IMR-90 (cell line): Measurements from ENCODE around the gene CHORDC1. TPM values are rescaled to one million over a fixed set of nuclear protein-coding genes. Genes with fewer than 3 reads are reported as not detected.

Source experiments
- ATAC-seq: fragments of 200-7000 bp; cut with Tn5 transposase; 2 replicates; pipeline ENCODE4 v1.9.1; 2020; ENCODE audit warnings: low read depth, mild to moderate bottlenecking, moderate library complexity
- BruUV-seq: library from RNA; stranded (reverse); fragments of 400-500 nt; replicated peaks from 2 replicates; lab custom pipeline; 2021; lab: Mats Ljungman, UMichigan
- CTCF ChIA-PET: fragments of 300-600 bp; formaldehyde crosslinking; extraction: SDS; loops from one replicate; lab custom pipeline; 2021; ENCODE audit warnings: antibody characterized with exemption; lab: Yijun Ruan, JAX
- POLR2A ChIA-PET: fragments of 300-600 bp; sonication (Branson Sonifier 250); formaldehyde crosslinking; loops from one replicate; lab custom pipeline; 2022; ENCODE audit warnings: antibody characterized with exemption; ENCODE audit not compliant: unreplicated experiment; lab: Charles Lee
- DNase-seq: peaks from one replicate; pipeline ENCODE4 v3.0.0; 2013
- H2AFZ ChIP-seq: replicated peaks from 2 replicates; pipeline ENCODE3; 2013; ENCODE audit warnings: low read length, mild to moderate bottlenecking; ENCODE audit not compliant: poor library complexity
- H2AK5ac ChIP-seq: 2 replicates; pipeline ENCODE4 v1.6.1; 2013; ENCODE audit warnings: low read depth, low read length, inconsistent platforms
- H2AK9ac ChIP-seq: replicated peaks from 2 replicates; pipeline ENCODE3; 2013; ENCODE audit warnings: mild to moderate bottlenecking, low read depth, low read length, moderate library complexity; ENCODE audit not compliant: poor library complexity
- H2BK120ac ChIP-seq: 2 replicates; pipeline ENCODE4 v1.6.1; 2013; ENCODE audit warnings: low read depth, low read length, inconsistent platforms
- H2BK15ac ChIP-seq: 3 replicates; pipeline ENCODE4 v1.6.1; 2013; ENCODE audit warnings: low read depth, low read length, inconsistent platforms
- H2BK20ac ChIP-seq: 2 replicates; pipeline ENCODE4 v1.6.1; 2013; ENCODE audit warnings: low read depth, mild to moderate bottlenecking, inconsistent platforms, low read length, moderate library complexity
- H2BK5ac ChIP-seq: 2 replicates; pipeline ENCODE4 v1.6.1; 2013; ENCODE audit warnings: mild to moderate bottlenecking, low read depth, low read length, inconsistent platforms; ENCODE audit not compliant: poor library complexity, severe bottlenecking
- H3K14ac ChIP-seq: replicated peaks from 2 replicates; pipeline ENCODE4 v1.6.1; 2013; ENCODE audit warnings: low read depth, low read length, inconsistent platforms
- H3K18ac ChIP-seq: 2 replicates; pipeline ENCODE4 v1.6.1; 2013; ENCODE audit warnings: low read depth, low read length, control low read depth
- H3K23ac ChIP-seq: 2 replicates; pipeline ENCODE4 v1.6.1; 2013; ENCODE audit warnings: low read depth, low read length, inconsistent platforms
- H3K27ac ChIP-seq: 2 replicates; pipeline ENCODE4 v1.5.1; 2013; ENCODE audit warnings: mild to moderate bottlenecking, control low read depth, low read length; ENCODE audit not compliant: insufficient read depth
- H3K27me3 ChIP-seq: 2 replicates; pipeline ENCODE4 v1.6.1; 2013; ENCODE audit warnings: low read length; ENCODE audit not compliant: control insufficient read depth, insufficient read depth
- H3K36me3 ChIP-seq: 2 replicates; pipeline ENCODE4 v1.6.1; 2013; ENCODE audit warnings: low read length, mixed read lengths; ENCODE audit not compliant: control insufficient read depth, insufficient read depth
- H3K4ac ChIP-seq: 2 replicates; pipeline ENCODE4 v1.6.1; 2013; ENCODE audit warnings: low read depth, low read length, inconsistent platforms
- H3K4me1 ChIP-seq: 2 replicates; pipeline ENCODE4 v1.6.1; 2013; ENCODE audit warnings: low read length, mixed read lengths; ENCODE audit not compliant: control insufficient read depth, insufficient read depth
- H3K4me2 ChIP-seq: 2 replicates; pipeline ENCODE4 v1.6.1; 2013; ENCODE audit warnings: low read depth, mild to moderate bottlenecking, control low read depth, low read length, moderate library complexity
- H3K4me3 ChIP-seq: 2 replicates; pipeline ENCODE4 v1.5.1; 2013; ENCODE audit warnings: low read depth, mild to moderate bottlenecking, control low read depth, low read length, moderate library complexity; ENCODE audit not compliant: insufficient read depth
- H3K56ac ChIP-seq: 2 replicates; pipeline ENCODE4 v1.6.1; 2013; ENCODE audit warnings: low read length, inconsistent platforms; ENCODE audit not compliant: insufficient read depth; ENCODE audit errors: extremely low read depth
- H3K79me1 ChIP-seq, 2 experiments: 2 replicates each; pipeline ENCODE4 v1.6.1; 2013; ENCODE audit warnings: low read length in 2 of 2, inconsistent platforms in 1 of 2, low read depth in 1 of 2
- H3K9ac ChIP-seq: 2 replicates; pipeline ENCODE4 v1.6.1; 2013; ENCODE audit warnings: low read depth, low read length, control low read depth
- H3K9me1 ChIP-seq: 2 replicates; pipeline ENCODE4 v1.6.1; 2013; ENCODE audit warnings: low read length, inconsistent platforms; ENCODE audit not compliant: insufficient read depth
- H3K9me3 ChIP-seq: 2 replicates; pipeline ENCODE4 v1.6.1; 2013; ENCODE audit warnings: low read length; ENCODE audit not compliant: control insufficient read depth, insufficient read depth
- H4K20me1 ChIP-seq: 2 replicates; pipeline ENCODE4 v1.6.1; 2013; ENCODE audit warnings: low read length, inconsistent platforms; ENCODE audit not compliant: insufficient read depth
- H4K5ac ChIP-seq: 2 replicates; pipeline ENCODE4 v1.6.1; 2013; ENCODE audit warnings: mild to moderate bottlenecking, low read depth, low read length, control low read depth
- H4K8ac ChIP-seq, 2 experiments: 2 replicates each; pipeline ENCODE4 v1.6.1; 2013; ENCODE audit warnings: low read depth in 2 of 2, low read length in 2 of 2, control low read depth in 1 of 2, inconsistent platforms in 1 of 2
- H4K91ac ChIP-seq: 2 replicates; pipeline ENCODE4 v1.6.1; 2013; ENCODE audit warnings: low read depth, low read length, inconsistent platforms; ENCODE audit not compliant: insufficient read depth
- BHLHE40 ChIP-seq: fragments of 150-350 bp; IDR thresholded peaks from 2 replicates; pipeline ENCODE4 v1.6.1; 2016; ENCODE audit warnings: mild to moderate bottlenecking, low read depth, low read length
- CEBPB ChIP-seq: IDR thresholded peaks from 2 replicates; pipeline ENCODE4 v1.6.1; 2012; ENCODE audit warnings: low read depth, low read length, improper control_type of control experiment
- CHD1 ChIP-seq: IDR thresholded peaks from 2 replicates; pipeline ENCODE4 v1.6.1; 2012; ENCODE audit warnings: low read depth, low read length, improper control_type of control experiment
- ELK1 ChIP-seq: fragments of 150-350 bp; IDR thresholded peaks from 2 replicates; pipeline ENCODE4 v1.6.1; 2016; ENCODE audit warnings: low read depth, mild to moderate bottlenecking, low read length, moderate library complexity, borderline replicate concordance
- FOS ChIP-seq: fragments of 150-350 bp; IDR thresholded peaks from 2 replicates; pipeline ENCODE4 v1.6.1; 2016; ENCODE audit warnings: low read depth, low read length
- MAFK ChIP-seq: IDR thresholded peaks from 2 replicates; pipeline ENCODE4 v1.6.1; 2012; ENCODE audit warnings: low read depth, low read length, improper control_type of control experiment
- MAZ ChIP-seq: IDR thresholded peaks from 2 replicates; pipeline ENCODE4 v1.6.1; 2012; ENCODE audit warnings: low read depth, mild to moderate bottlenecking, low read length, improper control_type of control experiment, moderate library complexity, borderline replicate concordance
- MXI1 ChIP-seq: IDR thresholded peaks from 2 replicates; pipeline ENCODE4 v1.6.1; 2012; ENCODE audit warnings: low read depth, mild to moderate bottlenecking, low read length, moderate library complexity, borderline replicate concordance
- NFE2L2 ChIP-seq: fragments of 150-350 bp; IDR thresholded peaks from 2 replicates; pipeline ENCODE4 v1.6.1; 2016; ENCODE audit warnings: low read depth, mild to moderate bottlenecking, low read length
- POLR2A ChIP-seq: IDR thresholded peaks from 2 replicates; pipeline ENCODE4 v1.6.1; 2012; ENCODE audit warnings: mild to moderate bottlenecking, low read depth, low read length
- RAD21 ChIP-seq: IDR thresholded peaks from 2 replicates; pipeline ENCODE4 v1.6.1; 2012; ENCODE audit warnings: low read length, improper control_type of control experiment
- RCOR1 ChIP-seq: IDR thresholded peaks from 2 replicates; pipeline ENCODE4 v1.6.1; 2012; ENCODE audit warnings: mild to moderate bottlenecking, low read length, improper control_type of control experiment; ENCODE audit not compliant: insufficient replicate concordance
- RFX5 ChIP-seq: IDR thresholded peaks from 2 replicates; pipeline ENCODE4 v1.8.0; 2012; ENCODE audit warnings: low read depth, mild to moderate bottlenecking, low read length, moderate library complexity
- SMC3 ChIP-seq: fragments of 150-350 bp; IDR thresholded peaks from 2 replicates; pipeline ENCODE4 v1.6.1; 2016; ENCODE audit warnings: low read depth, mild to moderate bottlenecking, antibody characterized with exemption, low read length, moderate library complexity
- USF2 ChIP-seq: fragments of 150-350 bp; IDR thresholded peaks from 2 replicates; pipeline ENCODE4 v1.6.1; 2017; ENCODE audit warnings: mild to moderate bottlenecking, antibody characterized with exemption, low read length, low read depth
- WGBS, 2 experiments: methylation state at CpG; one replicate each; pipeline versions ENCODE4 v1.1.5 to v1.1.7; 2013; ENCODE audit warnings: missing lambda C conversion rate in 2 of 2; ENCODE audit not compliant: insufficient read length in 1 of 2; ENCODE audit errors: extremely low coverage in 2 of 2; 5-methylcytosine and 5-hydroxymethylcytosine counted together
- dilution Hi-C: fragments of 300-500 bp; cut with HindIII; formaldehyde crosslinking; loops from one replicate; pipeline ENCODE4 v1.14.3; 2018; ENCODE audit warnings: low sequenced_read_pairs; ENCODE audit not compliant: unreplicated experiment
- in situ Hi-C: fragments of 300-500 bp; cut with MboI; formaldehyde crosslinking; loops from 3 replicates; pipeline ENCODE4 v1.14.3; 2019; ENCODE audit warnings: low sequenced_read_pairs, inconsistent platforms, mixed read lengths
- intact Hi-C: fragments of 100-400 bp; cut with micrococcal nuclease; formaldehyde crosslinking; loops from 2 replicates; pipeline ENCODE4 v1.10.0; 2022
- polyA plus RNA-seq, 3 experiments: library from polyadenylated mRNA; depleted of rRNA; stranded (reverse); fragments of >200 nt; gene quantifications; 2 replicates each; pipeline ENCODE4 v1.2.3, GENCODE V29; 2012; ENCODE audit warnings: low replicate concordance in 1 of 3
- total RNA-seq: library from RNA; depleted of rRNA; stranded (reverse); fragments of >200 nt; gene quantifications from 2 replicates; pipeline ENCODE4 v1.2.3, GENCODE V29; 2012

Gene CHORDC1
- total and polyA plus RNA-seq, 2 of the 4 experiments (the other 2 are of a cell fraction), result 26.9 to 51.4 TPM

GRCh38 chr11:90228056-90228455 lies 5.2 kb upstream of the CHORDC1 start:
- Histone ChIP-seq H3K18ac (no peak overlapping the region), H2BK120ac (no peak overlapping the region), H2AFZ (no peak overlapping the region), H4K20me1 (no peaks in the 10 kb centered on the region), H3K56ac (no peak overlapping the region), H3K4me1 (no peaks in the 10 kb centered on the region), H3K36me3 (no peaks in the 10 kb centered on the region), H3K9me1 (no peaks in the 10 kb centered on the region), H3K4ac (no peak overlapping the region), H2BK5ac (no peak overlapping the region), H3K9ac (no peak overlapping the region), H3K79me1 (peaks cover 0 to 5% of the 10 kb centered on the region in 2 experiments; a peak in 1 of 4 replicates), H2AK5ac (no peak overlapping the region), H2AK9ac (no peak overlapping the region), H4K8ac (no peak overlapping the region), H3K23ac (no peak overlapping the region), H3K27me3 (no peaks in the 10 kb centered on the region), H4K91ac (no peak overlapping the region), H3K14ac (no peak overlapping the region), H3K9me3 (no peaks in the 10 kb centered on the region; the same call in 1 of the 2 replicates), H2BK20ac (no peak overlapping the region), H3K4me2 (no peak overlapping the region), H4K5ac (no peak overlapping the region), H3K27ac (no peak overlapping the region), H3K4me3 (no peak overlapping the region), H2BK15ac (no peak overlapping the region)
- ChIA-PET POLR2A (no interaction called here), CTCF (no interaction called here)
- DNase-seq (no peak), ATAC-seq (no peak)
- intact Hi-C loops, result no loop called here
- WGBS, 2 experiments, result no CpG with 5 or more reads among the region's 3 CpGs
- dilution Hi-C loops, result no loop called here
- no TSS peak for BruUV-seq
- in situ Hi-C loops, result no loop called here
- TF ChIP-seq RAD21, result no peak
- TF ChIP-seq POLR2A, result no peak
- TF ChIP-seq RCOR1, result no peak
- TF ChIP-seq BHLHE40, result no peak
- no peak for TF ChIP-seq USF2
- no peak for TF ChIP-seq MAZ
- TF ChIP-seq NFE2L2, result no peak
- no peak for TF ChIP-seq CEBPB
- no peak for TF ChIP-seq CHD1
- no peak for TF ChIP-seq FOS
- TF ChIP-seq RFX5, result no peak
- no peak for TF ChIP-seq SMC3
- TF ChIP-seq ELK1, result no peak
- no peak for TF ChIP-seq MXI1
- no peak for TF ChIP-seq MAFK
